Heart left ventricle (tissue), 11 donors: ENCODE data around the gene CCL17. TPM values are rescaled to one million over a fixed set of nuclear protein-coding genes. Genes with fewer than 3 reads are reported as not detected.

Source experiments
- polyA plus RNA-seq, 2 donors: library from polyadenylated mRNA; stranded (reverse); fragments of 200-250 nt; gene quantifications; one replicate each; pipeline ENCODE4 v1.2.3, GENCODE V29; 2013
- total RNA-seq, 9 donors: library from RNA; depleted of rRNA in 2 of 9; stranded (reverse); fragments of >200 nt in 2 of 9; fragmentation: NEBNext Ultra II Directional in 3 of 9; extraction: Animal tissue kit (Norgen Biotek cat#: 25700) in 3 of 9; gene quantifications; one replicate each; pipeline versions ENCODE4 v1.1.0 to v1.2.4, GENCODE V29; 2016 to 2023
- donor health status: ischemic (EF 13 %, LVEDD 7.1; RV severe dilation, severe dysfunction).
- donor health status: healthy with polysubstance abuse.
- donor health status: DM: no; HTN: yes; CAD: no.
- donor health status: DM: no; HTN: no; CAD: no.
- donor health status: ischemic (EF 25% LVEDD 5.7; RV mildly dilated, moderate dysfunction).
- donor health status: healthy.
- donor health status: DM: yes; HTN: yes; CAD: no.
- donor health status: PGD.
- donor health status: nonischemic (EF 23%, LVEDD 6.1; RV moderate dilation, normal function).

CCL17 gene
- total and polyA plus RNA-seq, 11 donors, result 0.26 to 4.0 (median 1.0) TPM; not detected in 8

Other genes with a start within 250 kb of the CCL17 start
- gene PSME3IP1, start 218.7 kb upstream of the CCL17 start, total RNA-seq, result 10 to 100 TPM; 48.8 to 71.9 (median 65.8) TPM
- 10 to 100 TPM; 37.8 to 74.6 TPM for gene PSME3IP1, start 218.7 kb upstream of the CCL17 start, polyA plus RNA-seq
- 10 to 100 TPM; 13.4 to 22.9 (median 17.1) TPM for gene RSPRY1, start 218.4 kb upstream of the CCL17 start, total RNA-seq
- 10 to 100 TPM in 1 of 2 donors, 1 to 10 TPM in 1; 5.4 to 22.2 TPM for gene RSPRY1, start 218.4 kb upstream of the CCL17 start, polyA plus RNA-seq
- 10 to 100 TPM; 43.9 to 68.8 (median 52.1) TPM for gene ARL2BP, start 159.5 kb upstream of the CCL17 start, total RNA-seq
- gene ARL2BP, start 159.5 kb upstream of the CCL17 start, polyA plus RNA-seq, result 10 to 100 TPM; 40.3 to 83.5 TPM
- 10 to 100 TPM in 1 of 9 donors, 1 to 10 TPM in 8; 2.0 to 14.8 (median 2.4) TPM for gene PLLP, start 120.1 kb upstream of the CCL17 start, total RNA-seq
- 10 to 100 TPM in 1 of 2 donors, 1 to 10 TPM in 1; 8.2 to 10.4 TPM for gene PLLP, start 120.1 kb upstream of the CCL17 start, polyA plus RNA-seq
- under 1 TPM in 5 of 9 donors, not detected in 4; 0.10 to 0.24 (median 0.13) TPM for gene CCL22, start 46.0 kb upstream of the CCL17 start, total RNA-seq
- gene CCL22, start 46.0 kb upstream of the CCL17 start, polyA plus RNA-seq, result under 1 TPM in 1 of 2 donors, not detected in 1; 0.06 TPM
- gene CX3CL1, start 32.3 kb upstream of the CCL17 start, total RNA-seq, result 10 to 100 TPM in 8 of 9 donors, 1 to 10 TPM in 1; 8.3 to 59.5 (median 15.4) TPM
- gene CX3CL1, start 32.3 kb upstream of the CCL17 start, polyA plus RNA-seq, result 10 to 100 TPM; 13.7 to 15.5 TPM
- 10 to 100 TPM; 41.0 to 73.2 (median 51.7) TPM for gene CIAPIN1, start 42.6 kb downstream of the CCL17 start, total RNA-seq
- 10 to 100 TPM; 22.4 to 73.2 TPM for gene CIAPIN1, start 42.6 kb downstream of the CCL17 start, polyA plus RNA-seq
- gene COQ9, start 42.7 kb downstream of the CCL17 start, total RNA-seq, result 100 to 1,000 TPM; 126 to 331 (median 191) TPM
- gene COQ9, start 42.7 kb downstream of the CCL17 start, polyA plus RNA-seq, result 100 to 1,000 TPM; 156 to 436 TPM
- gene POLR2C, start 57.9 kb downstream of the CCL17 start, total RNA-seq, result 10 to 100 TPM; 37.4 to 99.8 (median 48.7) TPM
- gene POLR2C, start 57.9 kb downstream of the CCL17 start, polyA plus RNA-seq, result 10 to 100 TPM; 19.9 to 69.4 TPM
- 10 to 100 TPM in 3 of 9 donors, 1 to 10 TPM in 6; 6.4 to 14.8 (median 7.9) TPM for gene DOK4, start 81.7 kb downstream of the CCL17 start, total RNA-seq
- 1 to 10 TPM; 5.9 to 6.7 TPM for gene DOK4, start 81.7 kb downstream of the CCL17 start, polyA plus RNA-seq
- 10 to 100 TPM in 2 of 9 donors, 1 to 10 TPM in 7; 3.3 to 17.0 (median 6.8) TPM for gene CCDC102A, start 131.8 kb downstream of the CCL17 start, total RNA-seq
- 1 to 10 TPM; 4.4 to 8.1 TPM for gene CCDC102A, start 131.8 kb downstream of the CCL17 start, polyA plus RNA-seq
- gene ADGRG5, start 137.9 kb downstream of the CCL17 start, total RNA-seq, result 1 to 10 TPM in 1 of 9 donors, under 1 TPM in 3, not detected in 5; 0.07 to 1.4 (median 0.11) TPM
- under 1 TPM in 1 of 2 donors, not detected in 1; 0.04 TPM for gene ADGRG5, start 137.9 kb downstream of the CCL17 start, polyA plus RNA-seq
- gene ADGRG1, start 223.9 kb downstream of the CCL17 start, total RNA-seq, result 10 to 100 TPM; 15.2 to 65.2 (median 17.5) TPM
- gene ADGRG1, start 223.9 kb downstream of the CCL17 start, polyA plus RNA-seq, result 10 to 100 TPM; 14.1 to 23.3 TPM